SK-N-SH treated with all-trans-retinoic acid at 6 μM for 48 hours (cell line): ENCODE measurements around the gene LCA5.

Experiments used
- ATAC-seq: fragments of 200-7000 bp; cut with Tn5 transposase; 3 replicates; pipeline ENCODE4 v1.9.1; 2020; ENCODE audit warnings: mild to moderate bottlenecking, moderate library complexity
- BACH2 ChIP-seq: fragments of 250-450 bp; sonication (Bioruptor Pico); IDR thresholded peaks from 2 replicates; pipeline ENCODE4 v1.9.0; 2021; ENCODE audit warnings: mild to moderate bottlenecking, borderline replicate concordance
- CREB5 ChIP-seq: fragments of 250-450 bp; sonication (Bioruptor Pico); IDR thresholded peaks from 2 replicates; pipeline ENCODE4 v1.5.1; 2020; ENCODE audit warnings: low read depth, mild to moderate bottlenecking, moderate library complexity
- CSDC2 ChIP-seq: fragments of 250-450 bp; sonication (Bioruptor Pico); IDR thresholded peaks from 2 replicates; pipeline ENCODE4 v1.5.0; 2020; ENCODE audit warnings: mild to moderate bottlenecking, moderate library complexity
- CSRNP3 ChIP-seq: fragments of 250-450 bp; sonication (Bioruptor Pico); IDR thresholded peaks from 2 replicates; pipeline ENCODE4 v1.5.1; 2021; ENCODE audit warnings: mild to moderate bottlenecking, moderate library complexity
- ESRRG ChIP-seq: fragments of 250-450 bp; sonication (Bioruptor Pico); IDR thresholded peaks from 2 replicates; pipeline ENCODE4 v1.6.1; 2021; ENCODE audit warnings: mild to moderate bottlenecking
- GLIS3 ChIP-seq: fragments of 250-450 bp; sonication (Bioruptor Pico); IDR thresholded peaks from 2 replicates; pipeline ENCODE4 v1.5.0; 2020; ENCODE audit warnings: mild to moderate bottlenecking, moderate library complexity
- ISL1 ChIP-seq: fragments of 250-450 bp; sonication (Bioruptor Pico); IDR thresholded peaks from 2 replicates; pipeline ENCODE4 v2.1.2; 2022; ENCODE audit warnings: mild to moderate bottlenecking, moderate library complexity
- OSR1 ChIP-seq: fragments of 250-450 bp; sonication (Bioruptor Pico); IDR thresholded peaks from 2 replicates; pipeline ENCODE4 v1.8.0; 2022; ENCODE audit warnings: moderate library complexity, mild to moderate bottlenecking, inconsistent platforms
- PATZ1 ChIP-seq: fragments of 250-450 bp; sonication (Bioruptor Pico); IDR thresholded peaks from 2 replicates; pipeline ENCODE4 v1.8.0; 2020; ENCODE audit warnings: mild to moderate bottlenecking, moderate library complexity, borderline replicate concordance
- POU6F1 ChIP-seq: fragments of 250-450 bp; sonication (Bioruptor Pico); IDR thresholded peaks from 2 replicates; pipeline ENCODE4 v1.8.0; 2021; ENCODE audit warnings: low read depth, mild to moderate bottlenecking, moderate library complexity, borderline replicate concordance
- PPARA ChIP-seq: fragments of 250-450 bp; sonication (Bioruptor Pico); IDR thresholded peaks from 2 replicates; pipeline ENCODE4 v1.5.0; 2020; ENCODE audit warnings: mild to moderate bottlenecking, borderline replicate concordance
- RARB ChIP-seq: fragments of 250-450 bp; sonication (Bioruptor Pico); IDR thresholded peaks from 2 replicates; pipeline ENCODE4 v1.8.0; 2021; ENCODE audit warnings: mild to moderate bottlenecking, moderate library complexity
- SNAI2 ChIP-seq: fragments of 250-450 bp; sonication (Bioruptor Pico); IDR thresholded peaks from 2 replicates; pipeline ENCODE4 v1.5.0; 2020; ENCODE audit warnings: mild to moderate bottlenecking, moderate library complexity
- TCF4 ChIP-seq: fragments of 250-450 bp; sonication (Bioruptor Pico); IDR thresholded peaks from 2 replicates; pipeline ENCODE4 v1.8.0; 2021; ENCODE audit warnings: mild to moderate bottlenecking, moderate library complexity, borderline replicate concordance
- TOX ChIP-seq: fragments of 250-450 bp; sonication (Bioruptor Pico); IDR thresholded peaks from 2 replicates; pipeline ENCODE4 v1.8.0; 2021; ENCODE audit warnings: mild to moderate bottlenecking, moderate library complexity, borderline replicate concordance
- TSHZ2 ChIP-seq: fragments of 250-450 bp; sonication (Bioruptor Pico); IDR thresholded peaks from 2 replicates; pipeline ENCODE4 v1.5.0; 2020; ENCODE audit warnings: mild to moderate bottlenecking, moderate library complexity
- ZC3H10 ChIP-seq: fragments of 250-450 bp; sonication (Bioruptor Pico); IDR thresholded peaks from 2 replicates; pipeline ENCODE4 v1.5.1; 2021; ENCODE audit warnings: mild to moderate bottlenecking, moderate library complexity
- ZFP3 ChIP-seq: fragments of 250-450 bp; sonication (Bioruptor Pico); IDR thresholded peaks from 2 replicates; pipeline ENCODE4 v1.5.0; 2020; ENCODE audit warnings: mild to moderate bottlenecking, moderate library complexity
- ZFP30 ChIP-seq: fragments of 450-650 bp; formaldehyde crosslinking; IDR thresholded peaks from 2 replicates; pipeline ENCODE4 v1.5.0; 2022; ENCODE audit warnings: mild to moderate bottlenecking, moderate library complexity
- ZNF565 ChIP-seq: fragments of 450-650 bp; formaldehyde crosslinking; conservative IDR thresholded peaks from 2 replicates; pipeline ENCODE4 v1.5.0; 2020; ENCODE audit warnings: low read depth, mild to moderate bottlenecking, moderate library complexity
- ZNF70 ChIP-seq: fragments of 450-650 bp; formaldehyde crosslinking; IDR thresholded peaks from 2 replicates; pipeline ENCODE4 v1.5.0; 2020; ENCODE audit warnings: mild to moderate bottlenecking, moderate library complexity
- ZNF8 ChIP-seq: fragments of 450-650 bp; formaldehyde crosslinking; IDR thresholded peaks from 2 replicates; pipeline ENCODE4 v1.5.0; 2020; ENCODE audit warnings: mild to moderate bottlenecking, moderate library complexity

Gene LCA5

GRCh38 chr6:79513111-79513510, 24.1 kb downstream of the LCA5 start:
- no peak for ATAC-seq
- TF ChIP-seq RARB (CRISPR knock-in tag) (no peak), GLIS3 (CRISPR knock-in tag) (no peak), TCF4 (no peak), BACH2 (no peak), OSR1 (CRISPR knock-in tag) (no peak), CSDC2 (CRISPR knock-in tag) (no peak), ZFP30 (no peak), ESRRG (CRISPR knock-in tag) (no peak), ZFP3 (CRISPR knock-in tag) (no peak), ZNF8 (CRISPR knock-in tag) (no peak), ISL1 (CRISPR knock-in tag) (no peak), CSRNP3 (CRISPR knock-in tag) (no peak), TOX (CRISPR knock-in tag) (no peak), CREB5 (CRISPR knock-in tag) (no peak)
- TF ChIP-seq, all 23 proteins: peak for 0

GRCh38 chr6:79512014-79512413, 25.2 kb downstream of the LCA5 start:
- no peak for TF ChIP-seq ZNF8 (CRISPR knock-in tag)
- no peak for TF ChIP-seq POU6F1 (CRISPR knock-in tag)
- no peak for TF ChIP-seq ZFP3 (CRISPR knock-in tag)
- TF ChIP-seq ZNF70 (CRISPR knock-in tag) = no peak
- no peak for TF ChIP-seq TOX (CRISPR knock-in tag)
- TF ChIP-seq CREB5 (CRISPR knock-in tag) = no peak
- no peak for TF ChIP-seq ZC3H10 (CRISPR knock-in tag)
- TF ChIP-seq RARB (CRISPR knock-in tag) = no peak
- no peak for TF ChIP-seq BACH2
- no peak for TF ChIP-seq ZFP30
- no peak for TF ChIP-seq OSR1 (CRISPR knock-in tag)
- no peak for TF ChIP-seq TCF4
- no peak for TF ChIP-seq ZNF565
- TF ChIP-seq PATZ1 (CRISPR knock-in tag) = no peak
- TF ChIP-seq SNAI2 (CRISPR knock-in tag) = no peak
- no peak for TF ChIP-seq GLIS3 (CRISPR knock-in tag)
- no peak for TF ChIP-seq ESRRG (CRISPR knock-in tag)
- ATAC-seq = no peak

- ATAC-seq = no peak
- TF ChIP-seq GLIS3 (CRISPR knock-in tag) = no peak
- no peak for TF ChIP-seq SNAI2 (CRISPR knock-in tag)
Measured at GRCh38 chr6:79510707-79511106, 26.5 kb downstream of the LCA5 start.

GRCh38 chr6:79506251-79506650, 31.0 kb downstream of the LCA5 start:
- ATAC-seq = no peak
- no peak for TF ChIP-seq CSRNP3 (CRISPR knock-in tag)
- no peak for TF ChIP-seq ZNF70 (CRISPR knock-in tag)
- no peak for TF ChIP-seq OSR1 (CRISPR knock-in tag)
- no peak for TF ChIP-seq POU6F1 (CRISPR knock-in tag)
- TF ChIP-seq TSHZ2 = no peak
- TF ChIP-seq PPARA = no peak
- TF ChIP-seq ZNF8 (CRISPR knock-in tag) = no peak
- no peak for TF ChIP-seq SNAI2 (CRISPR knock-in tag)
- TF ChIP-seq ZFP3 (CRISPR knock-in tag) = no peak
- TF ChIP-seq BACH2 = no peak
